Smooth muscle cell (in vitro differentiated cells): ENCODE data around the gene UBE2G1. TPM values are rescaled to one million over a fixed set of nuclear protein-coding genes. Genes with fewer than 3 reads are reported as not detected.
"Not testable (repeated sequence)": the region's sequence is repeated elsewhere in the genome, so short reads cannot be mapped to it uniquely, and the experiment has no call there.

Source experiments
- DNase-seq: peaks from one replicate; lab custom pipeline; 2025; ENCODE audit not compliant: unreplicated experiment; lab: John Stamatoyannopoulos, UW
- H2AFZ ChIP-seq: fragments of 200-600 bp; sonication (generic); 2 replicates; pipeline ENCODE4 v1.6.0; 2016; ENCODE audit warnings: antibody characterized with exemption, low read depth, mild to moderate bottlenecking
- H3F3A ChIP-seq: fragments of 200-600 bp; sonication (generic); 2 replicates; pipeline ENCODE4 v1.6.0; 2017; ENCODE audit warnings: antibody characterized with exemption, low read depth
- H3K27ac ChIP-seq: fragments of 200-600 bp; sonication (generic); 2 replicates; pipeline ENCODE4 v1.5.1; 2016; ENCODE audit warnings: low read depth, mild to moderate bottlenecking
- H3K27me3 ChIP-seq: fragments of 200-600 bp; sonication (generic); 2 replicates; pipeline ENCODE4 v1.6.1; 2016; ENCODE audit warnings: low read depth, mild to moderate bottlenecking
- H3K36me3 ChIP-seq: fragments of 200-600 bp; sonication (generic); 2 replicates; pipeline ENCODE4 v1.5.1; 2016; ENCODE audit warnings: low read depth
- H3K4me1 ChIP-seq: fragments of 200-600 bp; sonication (generic); 2 replicates; pipeline ENCODE4 v1.5.1; 2016; ENCODE audit warnings: low read depth
- H3K4me2 ChIP-seq: fragments of 200-600 bp; sonication (generic); 2 replicates; pipeline ENCODE4 v1.6.0; 2016; ENCODE audit warnings: mild to moderate bottlenecking
- H3K4me3 ChIP-seq: fragments of 200-600 bp; sonication (generic); 2 replicates; pipeline ENCODE4 v1.5.1; 2016; ENCODE audit warnings: mild to moderate bottlenecking
- H3K79me2 ChIP-seq: fragments of 200-600 bp; sonication (generic); 2 replicates; pipeline ENCODE4 v1.6.0; 2016; ENCODE audit warnings: low read depth, mild to moderate bottlenecking
- H3K9ac ChIP-seq: fragments of 200-600 bp; sonication (generic); 2 replicates; pipeline ENCODE4 v1.6.0; 2016; ENCODE audit warnings: low read depth
- H3K9me3 ChIP-seq: fragments of 200-600 bp; sonication (generic); replicated peaks from 2 replicates; pipeline ENCODE4 v1.5.1; 2016; ENCODE audit warnings: low read depth
- H4K20me1 ChIP-seq: fragments of 200-600 bp; sonication (generic); 2 replicates; pipeline ENCODE4 v1.6.0; 2016; ENCODE audit warnings: low read depth
- WGBS: methylation state at CpG from one replicate; pipeline ENCODE4 v1.1.7; 2016; ENCODE audit warnings: low lambda C conversion rate; 5-methylcytosine and 5-hydroxymethylcytosine counted together
- polyA plus RNA-seq: library from polyadenylated mRNA; unstranded; fragments of >200 nt; fragmentation: Nextera tagmentation; extraction: Ambion mirVana; gene quantifications from 2 replicates; pipeline ENCODE4 v1.2.1, GENCODE V29; 2016
- total RNA-seq: library from RNA; depleted of rRNA; stranded (reverse); fragments of >200 nt; gene quantifications from 2 replicates; pipeline ENCODE4 v1.2.3, GENCODE V29; 2014
- TF ChIP-seq, protein P1 (sequence below): fragments of 200-600 bp; sonication (generic); IDR thresholded peaks from 2 replicates; pipeline ENCODE4 v1.5.1; 2017; ENCODE audit warnings: borderline replicate concordance, mild to moderate bottlenecking, antibody characterized with exemption; ENCODE audit not compliant: insufficient read depth, poor library complexity, severe bottlenecking

The UBE2G1 gene
- total and polyA plus RNA-seq, 2 experiments from 2014 or later = 39.9 to 63.7 TPM

DNA sequence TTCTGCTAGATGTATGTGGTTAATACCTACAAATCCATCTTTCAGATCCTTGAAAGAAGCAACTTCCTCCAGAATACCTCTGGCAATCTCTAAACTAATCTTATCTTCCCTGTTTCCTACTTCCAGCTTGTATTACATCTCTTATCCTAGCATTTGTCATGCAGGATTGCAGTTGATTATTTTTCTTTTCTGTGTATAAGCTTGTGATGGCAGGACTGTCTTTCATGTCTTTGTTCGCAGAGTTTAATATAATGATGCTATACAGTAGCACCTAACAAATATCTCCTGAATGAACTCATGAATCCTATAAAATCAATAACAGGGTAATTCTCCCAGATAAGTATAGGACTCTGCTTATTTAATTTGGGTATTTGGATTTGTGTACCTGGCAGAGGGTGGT lies 12.2 kb upstream of the UBE2G1 start:
- Histone ChIP-seq H3K4me1 (no peaks in the 10 kb centered on the region), H3K27ac (no peak overlapping the region), H2AFZ (no peak overlapping the region), H3K9ac (no peak overlapping the region), H3K27me3 (no peaks in the 10 kb centered on the region), H3K9me3 (no peaks in the 10 kb centered on the region), H3K4me2 (no peak overlapping the region), H4K20me1 (no peaks in the 10 kb centered on the region), H3K36me3 (no peaks in the 10 kb centered on the region), H3K4me3 (no peak overlapping the region), H3F3A (no peaks in the 10 kb centered on the region), H3K79me2 (no peaks in the 10 kb centered on the region)
- no peak for DNase-seq
- WGBS = 87% methylated on average over 1 of the region's 1 CpG
- TF ChIP-seq, protein P1, sequence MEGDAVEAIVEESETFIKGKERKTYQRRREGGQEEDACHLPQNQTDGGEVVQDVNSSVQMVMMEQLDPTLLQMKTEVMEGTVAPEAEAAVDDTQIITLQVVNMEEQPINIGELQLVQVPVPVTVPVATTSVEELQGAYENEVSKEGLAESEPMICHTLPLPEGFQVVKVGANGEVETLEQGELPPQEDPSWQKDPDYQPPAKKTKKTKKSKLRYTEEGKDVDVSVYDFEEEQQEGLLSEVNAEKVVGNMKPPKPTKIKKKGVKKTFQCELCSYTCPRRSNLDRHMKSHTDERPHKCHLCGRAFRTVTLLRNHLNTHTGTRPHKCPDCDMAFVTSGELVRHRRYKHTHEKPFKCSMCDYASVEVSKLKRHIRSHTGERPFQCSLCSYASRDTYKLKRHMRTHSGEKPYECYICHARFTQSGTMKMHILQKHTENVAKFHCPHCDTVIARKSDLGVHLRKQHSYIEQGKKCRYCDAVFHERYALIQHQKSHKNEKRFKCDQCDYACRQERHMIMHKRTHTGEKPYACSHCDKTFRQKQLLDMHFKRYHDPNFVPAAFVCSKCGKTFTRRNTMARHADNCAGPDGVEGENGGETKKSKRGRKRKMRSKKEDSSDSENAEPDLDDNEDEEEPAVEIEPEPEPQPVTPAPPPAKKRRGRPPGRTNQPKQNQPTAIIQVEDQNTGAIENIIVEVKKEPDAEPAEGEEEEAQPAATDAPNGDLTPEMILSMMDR = no peak

DNA sequence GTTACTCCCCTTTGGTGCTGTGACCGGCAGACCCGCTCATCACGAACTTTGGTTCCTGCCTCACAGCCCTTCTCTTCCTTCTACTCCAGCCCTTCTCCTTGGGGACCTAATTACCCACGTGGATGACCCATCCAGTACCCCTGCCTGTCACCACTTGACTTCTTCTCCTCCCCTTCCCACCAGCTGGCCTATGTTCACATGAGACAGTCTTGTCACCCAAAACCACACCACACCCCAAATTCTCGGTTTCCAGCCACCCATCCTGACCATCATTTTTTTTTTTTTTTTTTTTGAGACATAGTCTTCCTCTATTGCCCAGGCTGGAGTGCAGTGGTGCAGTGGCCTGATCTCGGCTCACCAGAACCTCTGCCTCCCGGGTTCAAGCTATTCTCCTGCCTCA lies 10.8 kb upstream of the UBE2G1 start:
- H2AFZ ChIP-seq, H3K9ac ChIP-seq, DNase-seq, H3K4me1 ChIP-seq, H4K20me1 ChIP-seq, H3K36me3 ChIP-seq, H3K9me3 ChIP-seq, H3F3A ChIP-seq, H3K4me2 ChIP-seq, H3K79me2 ChIP-seq, H3K27me3 ChIP-seq, H3K27ac ChIP-seq, H3K4me3 ChIP-seq: not testable (repeated sequence)
- 94% methylated on average over 6 of the region's 7 CpGs for WGBS

DNA sequence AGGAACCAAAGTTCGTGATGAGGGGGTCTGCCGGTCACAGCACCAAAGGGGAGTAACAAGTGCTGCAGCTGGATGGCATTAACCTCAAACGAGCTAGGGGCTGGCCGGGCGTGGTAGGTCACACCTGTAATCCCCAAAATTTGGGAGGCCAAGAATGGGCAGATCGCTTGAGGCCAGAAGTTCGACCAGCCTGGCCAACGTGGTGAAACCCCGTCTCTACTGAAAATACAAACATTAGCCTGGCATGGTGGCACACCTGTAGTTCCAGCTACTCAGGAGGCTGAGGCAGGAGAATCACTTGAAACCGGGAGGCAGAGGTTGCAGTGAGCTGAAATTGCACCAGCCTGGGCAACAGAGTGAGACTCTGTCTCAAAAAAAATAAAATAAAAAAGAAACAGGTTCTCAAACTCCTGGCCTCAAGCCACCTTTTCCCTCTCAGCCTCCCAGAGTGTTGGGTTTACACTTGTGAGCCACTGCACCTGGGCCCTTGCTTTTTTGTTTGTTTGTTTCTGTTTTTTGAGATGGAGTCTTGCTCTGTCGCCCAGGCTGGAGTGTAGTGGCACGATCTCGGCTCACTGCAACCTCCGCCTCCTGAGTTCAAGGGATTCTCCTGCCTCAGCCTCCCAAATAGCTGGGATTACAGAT lies 9.4 kb upstream of the UBE2G1 start:
- H4K20me1 ChIP-seq, H3F3A ChIP-seq, DNase-seq, H3K9ac ChIP-seq, H3K4me3 ChIP-seq, H3K27me3 ChIP-seq, H2AFZ ChIP-seq, H3K27ac ChIP-seq, H3K36me3 ChIP-seq, H3K79me2 ChIP-seq, H3K4me1 ChIP-seq, H3K4me2 ChIP-seq, H3K9me3 ChIP-seq: not testable (repeated sequence)
- WGBS = 89% methylated on average over 14 of the region's 14 CpGs

DNA sequence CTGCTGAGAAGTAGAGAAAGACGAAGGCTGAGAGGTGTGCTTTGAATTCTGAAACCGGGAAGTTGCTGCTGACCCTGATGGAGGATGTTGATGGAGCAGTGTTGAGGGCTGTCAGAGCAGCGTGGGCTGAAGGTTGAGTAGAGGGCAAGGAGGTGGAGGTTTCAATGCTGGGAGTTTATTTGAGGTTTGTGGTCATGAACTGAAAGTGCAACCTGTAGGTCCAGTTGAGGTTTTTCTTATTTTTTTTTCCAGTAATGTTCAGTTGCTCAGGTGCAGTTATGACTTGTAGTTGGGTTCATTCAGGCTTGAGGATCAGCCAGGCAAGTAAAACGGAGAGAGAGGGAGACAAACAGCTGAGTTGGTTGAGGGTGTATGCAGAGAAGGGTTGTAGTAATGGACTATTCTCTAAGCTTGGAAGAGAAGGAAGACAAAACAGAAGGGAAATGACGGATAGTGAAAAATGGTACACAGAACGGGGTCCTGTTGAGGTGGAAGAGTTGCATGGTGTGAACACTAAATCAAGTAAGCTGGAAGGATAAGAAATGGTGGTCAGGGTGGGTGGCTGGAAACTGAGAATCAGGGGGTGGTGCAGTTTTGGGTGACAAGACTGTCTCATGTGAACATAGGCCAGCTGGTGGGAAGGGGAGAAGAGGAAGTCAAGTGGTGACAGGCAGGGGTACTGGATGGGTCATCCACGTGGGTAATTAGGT lies 8.7 kb upstream of the UBE2G1 start:
- WGBS = 86% methylated on average over 7 of the region's 7 CpGs
- Histone ChIP-seq H3K9me3 (no peaks in the 10 kb centered on the region), H3K36me3 (no peaks in the 10 kb centered on the region), H3K4me2 (no peak overlapping the region), H3F3A (no peaks in the 10 kb centered on the region), H3K9ac (no peak overlapping the region), H2AFZ (no peak overlapping the region), H3K4me1 (no peaks in the 10 kb centered on the region), H4K20me1 (no peaks in the 10 kb centered on the region), H3K4me3 (no peak overlapping the region), H3K79me2 (no peaks in the 10 kb centered on the region), H3K27ac (no peak overlapping the region), H3K27me3 (no peaks in the 10 kb centered on the region)
- TF ChIP-seq, protein P1 = no peak
- no peak for DNase-seq
